ENCODE data around the gene DPP10. TPM values are rescaled to one million over a fixed set of nuclear protein-coding genes. Genes with fewer than 3 reads are reported as not detected.

DPP10 gene
- total RNA-seq, 3 donors from 2014 or later = 0.29 to 0.33 (median 0.32) TPM

DNA sequence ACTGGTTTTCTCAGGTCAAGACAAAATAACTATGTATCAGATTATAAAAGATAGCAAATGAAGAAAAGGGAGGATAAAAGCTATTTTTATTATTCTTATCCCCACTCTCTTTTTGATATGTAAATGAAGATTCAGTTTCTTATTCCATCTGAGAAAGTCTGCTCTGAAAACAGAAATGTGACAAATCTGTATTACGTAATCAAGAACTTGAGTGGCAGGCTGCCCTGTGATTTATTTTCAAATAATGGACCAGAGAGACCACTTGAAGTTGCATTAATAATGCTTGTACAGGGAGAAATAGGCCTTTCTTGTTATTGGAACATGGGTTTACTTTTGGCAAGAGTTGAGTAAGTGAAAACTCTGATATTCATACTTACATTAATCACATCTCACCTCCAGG is 727.4 kb downstream of the DPP10 start:
- Histone ChIP-seq H3K9me3 (no peaks in the 10 kb centered on the region), H3K4me3 (no peak overlapping the region), H3K27ac (no peak overlapping the region), H3K36me3 (peaks cover 6% of the 10 kb centered on the region), H3K4me1 (no peaks in the 10 kb centered on the region), H3K27me3 (peaks cover 0 to 3% of the 10 kb centered on the region in 2 donors)
- TF ChIP-seq POLR2AphosphoS5 (IDR thresholded peaks at IDR 0.05) = no peak
- TF ChIP-seq, protein P1, sequence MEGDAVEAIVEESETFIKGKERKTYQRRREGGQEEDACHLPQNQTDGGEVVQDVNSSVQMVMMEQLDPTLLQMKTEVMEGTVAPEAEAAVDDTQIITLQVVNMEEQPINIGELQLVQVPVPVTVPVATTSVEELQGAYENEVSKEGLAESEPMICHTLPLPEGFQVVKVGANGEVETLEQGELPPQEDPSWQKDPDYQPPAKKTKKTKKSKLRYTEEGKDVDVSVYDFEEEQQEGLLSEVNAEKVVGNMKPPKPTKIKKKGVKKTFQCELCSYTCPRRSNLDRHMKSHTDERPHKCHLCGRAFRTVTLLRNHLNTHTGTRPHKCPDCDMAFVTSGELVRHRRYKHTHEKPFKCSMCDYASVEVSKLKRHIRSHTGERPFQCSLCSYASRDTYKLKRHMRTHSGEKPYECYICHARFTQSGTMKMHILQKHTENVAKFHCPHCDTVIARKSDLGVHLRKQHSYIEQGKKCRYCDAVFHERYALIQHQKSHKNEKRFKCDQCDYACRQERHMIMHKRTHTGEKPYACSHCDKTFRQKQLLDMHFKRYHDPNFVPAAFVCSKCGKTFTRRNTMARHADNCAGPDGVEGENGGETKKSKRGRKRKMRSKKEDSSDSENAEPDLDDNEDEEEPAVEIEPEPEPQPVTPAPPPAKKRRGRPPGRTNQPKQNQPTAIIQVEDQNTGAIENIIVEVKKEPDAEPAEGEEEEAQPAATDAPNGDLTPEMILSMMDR (IDR thresholded peaks at IDR 0.05) = no peak
- TF ChIP-seq POLR2A (IDR thresholded peaks at IDR 0.05) = no peak
- intact Hi-C loops (cut with DNase I; ENCODE audit: low total_unique reads) = no loop called here
- DNase-seq (ENCODE audit: low spot score in 2 of 2) = no peak

DNA sequence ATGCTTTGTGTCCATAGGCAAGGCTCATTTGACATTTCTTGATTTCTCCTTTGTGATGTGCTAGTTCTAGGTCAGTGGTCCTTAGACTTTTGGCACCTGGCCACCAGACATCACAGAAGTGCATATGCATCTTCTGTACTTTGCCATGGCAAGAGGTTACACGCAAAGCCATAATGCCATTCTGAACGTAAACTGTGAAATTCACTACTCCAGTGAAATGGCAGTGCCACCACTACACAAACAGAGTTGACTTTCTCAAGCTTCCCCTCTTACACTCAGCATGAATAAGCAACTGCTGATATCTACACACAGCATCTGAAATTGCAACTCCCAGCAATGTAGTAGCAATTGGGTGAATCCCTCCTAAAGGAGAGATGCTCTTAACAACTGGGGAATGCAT is 729.3 kb downstream of the DPP10 start:
- Histone ChIP-seq H3K9me3 (no peaks in the 10 kb centered on the region), H3K27me3 (no peaks in the 10 kb centered on the region), H3K27ac (no peak overlapping the region), H3K4me1 (no peaks in the 10 kb centered on the region), H3K4me3 (no peak overlapping the region), H3K36me3 (no peaks in the 10 kb centered on the region)
- intact Hi-C loops (cut with DNase I; ENCODE audit: low total_unique reads) = no loop called here
- DNase-seq (ENCODE audit: low spot score in 2 of 2) = no peak
- TF ChIP-seq, protein P1 (IDR thresholded peaks at IDR 0.05) = no peak
- TF ChIP-seq POLR2AphosphoS5 (IDR thresholded peaks at IDR 0.05) (no peak), POLR2A (IDR thresholded peaks at IDR 0.05) (no peak)

DNA sequence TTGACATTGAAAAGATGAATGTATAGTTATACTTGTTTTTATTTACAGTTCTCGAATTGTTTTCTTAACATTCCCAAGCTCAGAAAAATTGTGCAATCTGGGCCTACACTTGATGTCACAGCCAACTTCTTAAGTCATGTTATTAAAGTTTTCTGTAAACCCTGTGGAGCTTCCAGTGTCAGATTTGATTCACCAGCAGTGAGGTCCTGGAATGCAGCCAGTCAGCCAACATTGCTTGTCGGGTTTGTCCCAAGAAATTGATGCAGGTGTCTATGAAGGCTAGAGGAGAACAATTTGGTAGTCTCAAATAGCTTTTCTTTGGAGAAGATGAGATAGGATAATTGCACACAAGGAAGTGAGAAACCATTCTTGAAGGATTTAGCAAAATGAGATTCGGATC is 732.2 kb downstream of the DPP10 start:
- Histone ChIP-seq H3K4me3 (no peak overlapping the region), H3K27ac (no peak overlapping the region), H3K27me3 (no peaks in the 10 kb centered on the region), H3K4me1 (no peaks in the 10 kb centered on the region), H3K9me3 (no peaks in the 10 kb centered on the region), H3K36me3 (no peaks in the 10 kb centered on the region)
- TF ChIP-seq, protein P1 (IDR thresholded peaks at IDR 0.05) = no peak
- TF ChIP-seq POLR2AphosphoS5 (IDR thresholded peaks at IDR 0.05) (no peak), POLR2A (IDR thresholded peaks at IDR 0.05) (no peak)
- intact Hi-C loops (cut with DNase I; ENCODE audit: low total_unique reads) = no loop called here
- DNase-seq (ENCODE audit: low spot score in 2 of 2) = no peak

DNA sequence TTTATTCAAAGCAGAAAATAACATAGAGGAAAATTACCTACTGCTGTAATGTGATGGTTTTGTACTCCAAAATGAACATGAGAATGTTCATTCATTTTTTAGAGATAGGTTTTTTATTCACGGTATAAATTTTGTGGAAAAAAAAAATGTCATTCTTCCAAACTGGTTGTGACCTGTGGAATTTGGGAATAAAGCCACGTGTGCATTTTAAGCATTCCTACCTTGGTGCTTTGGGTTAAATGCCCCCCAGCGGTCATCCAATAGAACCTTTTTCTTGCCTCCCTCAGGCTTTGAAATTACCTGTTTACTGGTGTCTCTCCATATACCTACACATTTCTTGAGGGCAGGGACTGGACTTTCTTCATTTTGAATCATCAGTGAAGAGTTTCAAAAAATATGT is 740.7 kb downstream of the DPP10 start:
- intact Hi-C loops (cut with DNase I; ENCODE audit: low total_unique reads) = no loop called here
- peaks cover 0 to 4% of the 10 kb centered on the region in 2 donors for H3K27me3 ChIP-seq
- no peak overlapping the region for H3K4me3 ChIP-seq
- H3K36me3 ChIP-seq = no peaks in the 10 kb centered on the region
- no peak overlapping the region for H3K27ac ChIP-seq
- no peaks in the 10 kb centered on the region for H3K9me3 ChIP-seq
- no peaks in the 10 kb centered on the region for H3K4me1 ChIP-seq
- TF ChIP-seq POLR2AphosphoS5 (IDR thresholded peaks at IDR 0.05) (no peak), POLR2A (IDR thresholded peaks at IDR 0.05) (no peak)
- TF ChIP-seq, protein P1 (IDR thresholded peaks at IDR 0.05) = no peak
- DNase-seq (ENCODE audit: low spot score in 2 of 2) = no peak

DNA sequence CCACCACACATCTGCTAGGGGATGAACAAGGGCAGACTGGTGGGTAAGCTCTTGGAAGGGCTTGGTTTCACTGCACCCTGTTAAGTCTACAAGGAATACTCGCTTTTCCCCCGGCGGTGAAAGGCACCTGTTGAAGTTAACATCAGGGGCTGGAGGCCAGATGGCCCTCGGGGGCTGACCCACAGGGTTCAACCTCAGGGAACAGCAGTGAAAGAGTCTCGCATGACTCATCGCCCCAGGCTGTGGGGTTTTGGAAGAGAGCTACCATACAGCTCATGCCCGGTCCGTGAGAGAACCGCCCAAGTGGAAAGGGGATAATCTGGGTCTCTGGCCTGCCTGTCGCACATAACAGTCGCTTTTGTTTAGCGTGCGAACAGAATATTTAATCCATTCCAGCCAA is 748.0 kb downstream of the DPP10 start:
- TF ChIP-seq POLR2A (IDR thresholded peaks at IDR 0.05) = no peak
- no peak for TF ChIP-seq POLR2AphosphoS5 (IDR thresholded peaks at IDR 0.05)
- TF ChIP-seq, protein P1 (IDR thresholded peaks at IDR 0.05) = no peak
- Histone ChIP-seq H3K36me3 (no peaks in the 10 kb centered on the region), H3K27ac (no peak overlapping the region), H3K4me3 (no peak overlapping the region), H3K27me3 (no peaks in the 10 kb centered on the region), H3K9me3 (no peaks in the 10 kb centered on the region), H3K4me1 (no peaks in the 10 kb centered on the region)
- DNase-seq (ENCODE audit: low spot score in 2 of 2) = no peak
- intact Hi-C loops (cut with DNase I; ENCODE audit: low total_unique reads) = no loop called here
